ENCODE results near the gene TIGD1. TPM values are rescaled to one million over a fixed set of nuclear protein-coding genes. Genes with fewer than 3 reads are reported as not detected.

Gene TIGD1
- total RNA-seq, 1 experiment from 2014 or later: 6.0 TPM

DNA sequence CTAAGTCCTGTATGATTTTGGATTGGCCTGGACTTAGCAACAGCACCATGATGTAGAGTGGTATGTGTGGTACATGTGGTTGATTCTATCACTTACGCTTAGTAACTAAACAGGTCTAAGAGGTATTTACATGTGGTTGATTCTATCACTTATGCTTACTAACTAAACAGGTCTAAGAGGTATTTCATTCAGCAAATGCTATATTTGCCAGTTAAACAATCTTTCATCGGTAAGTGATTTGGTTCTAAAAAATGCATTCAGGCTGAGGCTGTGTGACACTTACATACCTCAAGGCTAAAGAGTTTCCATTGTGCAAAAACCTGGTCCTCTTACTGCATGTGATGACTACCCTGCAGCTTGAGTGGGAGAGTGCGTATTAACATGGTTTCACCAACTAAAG is 13.2 kb upstream of the TIGD1 start:
- Histone ChIP-seq H3K4me1 (ENCODE audit: control insufficient read depth in 1 of 2, insufficient read depth in 2 of 2, low read length in 2 of 2) (peaks cover 12 to 20% of the 10 kb centered on the region in 2 experiments), H2AFZ (ENCODE audit: low read depth, low read length, poor library complexity, severe bottlenecking) (no peak overlapping the region), H4K20me1 (ENCODE audit: insufficient read depth) (no peaks in the 10 kb centered on the region), H3K27me3 (ENCODE audit: insufficient read depth, low read length) (no peaks in the 10 kb centered on the region), H3K9ac (ENCODE audit: low read length) (no peak overlapping the region), H3K4me2 (ENCODE audit: low read length) (no peak overlapping the region), H3K9me3 (ENCODE audit: control insufficient read depth in 1 of 2, insufficient read depth in 1 of 2, low read depth in 1 of 2, low read length in 2 of 2) (no peaks in the 10 kb centered on the region), H3K36me3 (ENCODE audit: control insufficient read depth in 1 of 2, insufficient read depth in 2 of 2, low read length in 2 of 2) (peaks cover 25 to 39% of the 10 kb centered on the region in 2 experiments; a peak in 3 of 4 replicates), H3K9me2 (ENCODE audit: insufficient read depth) (no peaks in the 10 kb centered on the region), H3K4me3 (replicated peaks in 1 of 2; ENCODE audit: low read depth in 1 of 2, low read length in 2 of 2) (no peak overlapping the region), H3K79me2 (ENCODE audit: insufficient read depth, low read length) (peaks cover 4% of the 10 kb centered on the region; the same call in 1 of the 2 replicates), H3K27ac (ENCODE audit: low read depth, low read length) (no peak overlapping the region)
- TF ChIP-seq, protein P1, sequence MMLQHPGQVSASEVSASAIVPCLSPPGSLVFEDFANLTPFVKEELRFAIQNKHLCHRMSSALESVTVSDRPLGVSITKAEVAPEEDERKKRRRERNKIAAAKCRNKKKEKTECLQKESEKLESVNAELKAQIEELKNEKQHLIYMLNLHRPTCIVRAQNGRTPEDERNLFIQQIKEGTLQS (IDR thresholded peaks at IDR 0.05): no peak
- TF ChIP-seq SP1 (IDR thresholded peaks at IDR 0.05; ENCODE audit: low read depth) (no peak), SRF (IDR thresholded peaks at IDR 0.05; ENCODE audit: low read depth) (no peak), POLR2A (IDR thresholded peaks at IDR 0.05; ENCODE audit: borderline replicate concordance, extremely low read depth, insufficient read depth, insufficient read length) (no peak), EZH2phosphoT487 (IDR thresholded peaks at IDR 0.05; ENCODE audit: borderline replicate concordance) (no peak), EZH2 (IDR thresholded peaks at IDR 0.05) (no peak), EGR1 (IDR thresholded peaks at IDR 0.05; ENCODE audit: low read depth) (no peak), FOSL1 (IDR thresholded peaks at IDR 0.05; ENCODE audit: low read depth) (no peak), ZNF274 (IDR thresholded peaks at IDR 0.05; ENCODE audit: low read depth, low read length) (no peak), CBX3 (IDR thresholded peaks at IDR 0.05; ENCODE audit: low read depth) (no peak), YY1 (IDR thresholded peaks at IDR 0.05; ENCODE audit: extremely low read depth, insufficient replicate concordance, low read depth, low read length) (no peak), ELF1 (IDR thresholded peaks at IDR 0.05; ENCODE audit: borderline replicate concordance, low read depth) (no peak), SIN3A (IDR thresholded peaks at IDR 0.05; ENCODE audit: low read depth) (no peak), RAD21 (IDR thresholded peaks at IDR 0.05; ENCODE audit: low read depth) (no peak)
- TF ChIP-seq, protein P2, sequence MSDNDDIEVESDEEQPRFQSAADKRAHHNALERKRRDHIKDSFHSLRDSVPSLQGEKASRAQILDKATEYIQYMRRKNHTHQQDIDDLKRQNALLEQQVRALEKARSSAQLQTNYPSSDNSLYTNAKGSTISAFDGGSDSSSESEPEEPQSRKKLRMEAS (IDR thresholded peaks at IDR 0.05): no peak
- TF ChIP-seq, protein P3, sequence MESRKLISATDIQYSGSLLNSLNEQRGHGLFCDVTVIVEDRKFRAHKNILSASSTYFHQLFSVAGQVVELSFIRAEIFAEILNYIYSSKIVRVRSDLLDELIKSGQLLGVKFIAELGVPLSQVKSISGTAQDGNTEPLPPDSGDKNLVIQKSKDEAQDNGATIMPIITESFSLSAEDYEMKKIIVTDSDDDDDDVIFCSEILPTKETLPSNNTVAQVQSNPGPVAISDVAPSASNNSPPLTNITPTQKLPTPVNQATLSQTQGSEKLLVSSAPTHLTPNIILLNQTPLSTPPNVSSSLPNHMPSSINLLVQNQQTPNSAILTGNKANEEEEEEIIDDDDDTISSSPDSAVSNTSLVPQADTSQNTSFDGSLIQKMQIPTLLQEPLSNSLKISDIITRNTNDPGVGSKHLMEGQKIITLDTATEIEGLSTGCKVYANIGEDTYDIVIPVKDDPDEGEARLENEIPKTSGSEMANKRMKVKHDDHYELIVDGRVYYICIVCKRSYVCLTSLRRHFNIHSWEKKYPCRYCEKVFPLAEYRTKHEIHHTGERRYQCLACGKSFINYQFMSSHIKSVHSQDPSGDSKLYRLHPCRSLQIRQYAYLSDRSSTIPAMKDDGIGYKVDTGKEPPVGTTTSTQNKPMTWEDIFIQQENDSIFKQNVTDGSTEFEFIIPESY (IDR thresholded peaks at IDR 0.05; ENCODE audit: extremely low read depth, insufficient replicate concordance, low read length): no peak
- intact Hi-C loops (cut with micrococcal nuclease): no loop called here
- ChIA-PET RAD21 (ENCODE audit: low non-redundant PET in 1 of 2, low total read pairs in 2 of 2, uncharacterized antibody in 2 of 2, unreplicated experiment in 2 of 2) (no interaction called here), POLR2A (interaction anchor here (1.2 kb wide), 1 partner anchor 13 kb away, joined by 4 read pairs; the partner anchor contains the start of genes EIF4E2 and TIGD1), CTCF (no interaction called here)
- BruUV-seq (replicated peaks): no TSS peak
- ATAC-seq: no peak
- DNase-seq (ENCODE audit: low read depth, low spot score): no peak
